Heart left ventricle (tissue), 16 donors: ENCODE results near the gene IGSF3. TPM values are rescaled to one million over a fixed set of nuclear protein-coding genes. Genes with fewer than 3 reads are reported as not detected.

Experiments
- ATAC-seq, 4 donors: fragments of 200-7000 bp; cut with Tn5 transposase; one replicate each; pipeline ENCODE4 v1.9.1; 2020 to 2022; ENCODE audit warnings: moderate library complexity in 4 of 4, mild to moderate bottlenecking in 3 of 4, moderate number of reproducible peaks in 1 of 4
- DNase-seq, 5 donors: peaks; one replicate each; pipeline ENCODE4 v3.0.0-alpha.2; 2020
- H3K27ac ChIP-seq, 12 donors: fragments of 200-600 bp; sonication (generic) in 4 of 12; one replicate each; pipeline versions ENCODE4 v1.5.0 to v1.8.0; 2016 to 2022; ENCODE audit warnings: mild to moderate bottlenecking in 2 of 12
- H3K27me3 ChIP-seq, 9 donors: fragments of 200-600 bp; sonication (generic) in 2 of 9; one replicate each; pipeline versions ENCODE4 v1.5.1 to v1.8.0; 2016 to 2022; ENCODE audit warnings: mild to moderate bottlenecking in 3 of 9
- H3K36me3 ChIP-seq, 9 donors: fragments of 200-600 bp; sonication (generic) in 2 of 9; one replicate each; pipeline versions ENCODE4 v1.5.0 to v1.8.0; 2018 to 2022; ENCODE audit warnings: mild to moderate bottlenecking in 2 of 9
- H3K4me1 ChIP-seq, 12 donors: fragments of 200-600 bp; sonication (generic) in 4 of 12; one replicate each; pipeline versions ENCODE4 v1.5.0 to v1.8.0; 2016 to 2022; ENCODE audit warnings: mild to moderate bottlenecking in 3 of 12
- H3K4me3 ChIP-seq, 12 donors: fragments of 200-600 bp; sonication (generic) in 4 of 12; one replicate each; pipeline versions ENCODE4 v1.5.0 to v1.8.0; 2017 to 2022; ENCODE audit warnings: mild to moderate bottlenecking in 9 of 12, moderate library complexity in 4 of 12
- H3K9me3 ChIP-seq, 12 donors: fragments of 200-600 bp; sonication (generic) in 4 of 12; one replicate each; pipeline versions ENCODE4 v1.5.0 to v1.8.0; 2016 to 2022; ENCODE audit warnings: mild to moderate bottlenecking in 1 of 12
- POLR2A ChIP-seq, 2 donors: fragments of 450-650 bp; IDR thresholded peaks; one replicate each; pipeline ENCODE4 v1.6.1; 2017; ENCODE audit warnings: antibody characterized with exemption in 2 of 2, mild to moderate bottlenecking in 2 of 2, moderate library complexity in 2 of 2
- WGBS, 4 donors: extraction: QIAGEN DNeasy Blood & Tissue Kit in 2 of 4; methylation state at CpG; one replicate each; pipeline versions ENCODE4 v1.1.5 to v1.1.7; 2013 to 2018; 5-methylcytosine and 5-hydroxymethylcytosine counted together
- intact Hi-C, 10 donors: fragments of 100-400 bp; cut with DNase I; formaldehyde crosslinking; loops; one replicate each; pipeline versions ENCODE4 v1.11.1 to v1.14.2; 2022
- polyA plus RNA-seq, 2 donors: library from polyadenylated mRNA; stranded (reverse); fragments of 200-250 nt; gene quantifications; one replicate each; pipeline ENCODE4 v1.2.3, GENCODE V29; 2013
- total RNA-seq, 9 donors: library from RNA; depleted of rRNA in 2 of 9; stranded (reverse); fragments of >200 nt in 2 of 9; fragmentation: NEBNext Ultra II Directional in 3 of 9; extraction: Animal tissue kit (Norgen Biotek cat#: 25700) in 3 of 9; gene quantifications; one replicate each; pipeline versions ENCODE4 v1.1.0 to v1.2.4, GENCODE V29; 2016 to 2023
- TF ChIP-seq, protein P1 (sequence below), 12 donors: fragments of 200-600 bp; sonication (generic) in 4 of 12; IDR thresholded peaks; one replicate each; pipeline versions ENCODE4 v1.5.0 to v1.8.0; 2018 to 2022; ENCODE audit warnings: antibody characterized with exemption in 12 of 12, mild to moderate bottlenecking in 5 of 12
- donor health status: ischemic (EF 13 %, LVEDD 7.1; RV severe dilation, severe dysfunction).
- donor health status: healthy with polysubstance abuse.
- donor health status: DM: no; HTN: yes; CAD: no.
- donor health status: DM: no; HTN: no; CAD: no.
- donor health status: ischemic (EF 25% LVEDD 6.9; RV normal size, moderate dysfunction).
- donor health status: ischemic (EF 25% LVEDD 5.7; RV mildly dilated, moderate dysfunction).
- donor health status: healthy.
- donor health status: DM: yes; HTN: yes; CAD: no.
- donor health status: ischemic (EF 35%, LVEDD 5.7; RV mildly dilated, moderate dysfunction).
- donor health status: nonischemic (EF 11% LVEDD 7.7; RV severe dilation, severe dysfunction).
- donor health status: DM: yes; HTN: yes; CAD: no.
- donor health status: PGD.
- donor health status: ischemic (EF 29% LVEDD 5.4; RV normal size, mild dysfunction).
- donor health status: nonischemic (EF 23%, LVEDD 6.1; RV moderate dilation, normal function).

The IGSF3 gene
- total and polyA plus RNA-seq, 11 donors, result 3.5 to 19.3 (median 11.5) TPM

DNA sequence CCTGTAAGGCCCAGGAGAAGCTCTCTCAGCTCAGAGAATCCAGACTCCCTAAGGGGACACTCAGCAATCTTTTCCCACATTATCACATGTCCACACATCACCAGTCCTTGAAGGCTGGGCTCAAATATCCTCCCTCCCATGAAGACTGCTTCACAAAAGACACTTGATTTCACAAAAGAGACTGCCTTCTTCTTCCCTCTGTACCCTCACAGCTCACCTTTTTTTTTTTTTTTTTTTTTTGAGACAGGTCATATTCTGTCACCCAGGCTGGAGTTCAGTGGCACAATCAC lies 98.2 kb downstream of the IGSF3 start:
- TF ChIP-seq, protein P1, sequence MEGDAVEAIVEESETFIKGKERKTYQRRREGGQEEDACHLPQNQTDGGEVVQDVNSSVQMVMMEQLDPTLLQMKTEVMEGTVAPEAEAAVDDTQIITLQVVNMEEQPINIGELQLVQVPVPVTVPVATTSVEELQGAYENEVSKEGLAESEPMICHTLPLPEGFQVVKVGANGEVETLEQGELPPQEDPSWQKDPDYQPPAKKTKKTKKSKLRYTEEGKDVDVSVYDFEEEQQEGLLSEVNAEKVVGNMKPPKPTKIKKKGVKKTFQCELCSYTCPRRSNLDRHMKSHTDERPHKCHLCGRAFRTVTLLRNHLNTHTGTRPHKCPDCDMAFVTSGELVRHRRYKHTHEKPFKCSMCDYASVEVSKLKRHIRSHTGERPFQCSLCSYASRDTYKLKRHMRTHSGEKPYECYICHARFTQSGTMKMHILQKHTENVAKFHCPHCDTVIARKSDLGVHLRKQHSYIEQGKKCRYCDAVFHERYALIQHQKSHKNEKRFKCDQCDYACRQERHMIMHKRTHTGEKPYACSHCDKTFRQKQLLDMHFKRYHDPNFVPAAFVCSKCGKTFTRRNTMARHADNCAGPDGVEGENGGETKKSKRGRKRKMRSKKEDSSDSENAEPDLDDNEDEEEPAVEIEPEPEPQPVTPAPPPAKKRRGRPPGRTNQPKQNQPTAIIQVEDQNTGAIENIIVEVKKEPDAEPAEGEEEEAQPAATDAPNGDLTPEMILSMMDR (IDR thresholded peaks at IDR 0.05), result no peak
- no peak for TF ChIP-seq POLR2A (IDR thresholded peaks at IDR 0.05)
- H3K36me3 ChIP-seq, result no peaks in the 10 kb centered on the region
- intact Hi-C loops, result loop anchor here in 1 of 10 donors (10.0 kb wide), 1 partner anchor 345 kb away; no protein-coding TSS in a partner anchor
- H3K9me3 ChIP-seq, result peaks cover 0 to under 1% (median 0%) of the 10 kb centered on the region in 12 donors
- H3K4me1 ChIP-seq, result peaks cover 3 to 87% (median 48%) of the 10 kb centered on the region in 12 donors
- H3K27ac ChIP-seq, result peak overlapping the region in 7 of 12 donors; percentile 98 to 100 (median 99)
- no peaks in the 10 kb centered on the region for H3K27me3 ChIP-seq
- no peak for DNase-seq
- ATAC-seq, result no peak
- peak overlapping the region in 10 of 12 donors; percentile 79 to 99 (median 92) for H3K4me3 ChIP-seq

DNA sequence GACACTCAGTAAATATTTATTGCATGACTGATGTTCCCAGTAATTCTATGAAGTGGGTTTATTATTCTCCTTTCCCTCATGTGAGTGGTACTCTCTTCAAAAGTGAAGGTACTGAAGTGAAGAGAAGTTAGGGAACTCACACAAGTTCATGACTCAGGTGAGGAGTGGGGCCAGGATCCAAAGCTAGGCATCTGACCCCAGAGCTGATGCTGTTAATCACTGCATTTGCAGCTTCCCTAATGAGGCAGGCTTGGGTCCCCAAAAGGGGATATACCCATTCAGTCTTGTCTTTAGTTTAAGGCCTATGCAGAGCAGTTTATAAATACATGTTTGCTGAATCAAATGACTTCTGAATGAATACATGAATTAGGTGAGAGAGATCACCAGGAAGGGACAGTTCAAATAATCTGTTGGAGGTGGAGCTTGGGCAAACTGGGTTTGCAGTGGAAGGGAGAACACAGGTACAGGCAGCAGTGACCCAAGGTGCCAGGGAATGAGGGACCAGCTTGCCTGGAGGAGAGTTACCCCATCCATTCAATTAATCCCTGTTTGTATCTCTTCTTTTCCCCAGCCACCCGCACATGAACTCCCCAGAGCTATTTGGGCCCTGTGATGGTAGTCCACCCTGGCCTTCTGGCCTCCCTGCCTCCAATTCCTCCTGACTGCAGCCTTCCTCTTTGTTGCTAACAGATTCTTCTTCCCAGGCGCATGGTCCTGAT lies 98.7 kb downstream of the IGSF3 start:
- Histone ChIP-seq H3K27ac (peak overlapping the region in 5 of 12 donors; percentile 98 to 100 (median 99)), H3K36me3 (peaks cover 0 to 3% (median 0%) of the 10 kb centered on the region in 9 donors), H3K27me3 (no peaks in the 10 kb centered on the region), H3K4me3 (peak overlapping the region in 8 of 12 donors; percentile 79 to 98 (median 92)), H3K4me1 (peaks cover 3 to 86% (median 43%) of the 10 kb centered on the region in 12 donors), H3K9me3 (peaks cover 0 to 6% (median 0%) of the 10 kb centered on the region in 12 donors)
- 88 to 92% (median 90%) methylated on average over 2 of the region's 2 CpGs for WGBS, 4 donors
- DNase-seq, result no peak
- intact Hi-C loops, result loop anchor here in 1 of 10 donors (10.0 kb wide), 1 partner anchor 346 kb away; no protein-coding TSS in a partner anchor
- no peak for TF ChIP-seq POLR2A (IDR thresholded peaks at IDR 0.05)
- TF ChIP-seq, protein P1 (IDR thresholded peaks at IDR 0.05), result no peak
- ATAC-seq, result no peak

GRCh38 chr1:116567790-116568661 lies 99.5 kb downstream of the IGSF3 start:
- Histone ChIP-seq H3K27ac (no peak overlapping the region), H3K9me3 (peaks cover 0 to 10% (median 0%) of the 10 kb centered on the region in 12 donors), H3K27me3 (no peaks in the 10 kb centered on the region), H3K4me3 (no peak overlapping the region), H3K4me1 (peaks cover 3 to 79% (median 39%) of the 10 kb centered on the region in 12 donors), H3K36me3 (peaks cover 0 to 8% (median 0%) of the 10 kb centered on the region in 9 donors)
- TF ChIP-seq, protein P1 (IDR thresholded peaks at IDR 0.05), result no peak
- no peak for TF ChIP-seq POLR2A (IDR thresholded peaks at IDR 0.05)
- ATAC-seq, result no peak
- DNase-seq, result no peak
- intact Hi-C loops, result loop anchor here in 1 of 10 donors (10.0 kb wide), 1 partner anchor 347 kb away; no protein-coding TSS in a partner anchor
- 71 to 80% (median 76%) methylated on average over 4 of the region's 4 CpGs for WGBS, 4 donors

DNA sequence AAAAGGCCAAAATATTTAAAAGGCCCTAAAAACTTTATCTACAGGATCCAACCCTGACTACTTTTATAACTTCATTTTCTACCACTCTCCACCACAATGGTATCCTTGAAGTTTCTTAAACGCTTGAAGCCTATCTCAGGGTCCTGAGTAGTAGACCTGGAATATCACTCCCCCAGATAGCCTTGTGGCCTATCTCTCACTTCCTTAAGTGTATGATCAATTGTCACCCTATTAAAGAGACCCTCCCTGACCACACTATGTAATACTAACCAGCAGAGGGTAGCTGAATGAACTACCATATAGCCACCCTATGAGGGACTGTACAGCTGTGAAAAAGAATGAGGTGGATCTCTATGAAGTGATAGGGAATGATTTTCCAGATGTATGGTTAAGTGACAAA lies 102.3 kb downstream of the IGSF3 start:
- ATAC-seq, result no peak
- H3K4me1 ChIP-seq, result peaks cover 3 to 83% (median 23%) of the 10 kb centered on the region in 12 donors
- H3K27me3 ChIP-seq, result no peaks in the 10 kb centered on the region
- no peak overlapping the region for H3K27ac ChIP-seq
- intact Hi-C loops, result loop anchor here in 1 of 10 donors (10.0 kb wide), 1 partner anchor 350 kb away; no protein-coding TSS in a partner anchor
- TF ChIP-seq, protein P1 (IDR thresholded peaks at IDR 0.05), result no peak
- no peak for TF ChIP-seq POLR2A (IDR thresholded peaks at IDR 0.05)
- WGBS, 4 donors, result 84 to 94% (median 90%) methylated on average over 1 of the region's 1 CpG
- H3K4me3 ChIP-seq, result no peak overlapping the region
- H3K9me3 ChIP-seq, result peaks cover 0 to 10% (median 0%) of the 10 kb centered on the region in 12 donors
- H3K36me3 ChIP-seq, result peaks cover 0 to 8% (median 0%) of the 10 kb centered on the region in 9 donors
- no peak for DNase-seq
